ENCODE results near the gene MARCOL. TPM values are rescaled to one million over a fixed set of nuclear protein-coding genes. Genes with fewer than 3 reads are reported as not detected.
A peak's percentile ranks its signal among the peaks of the same experiment; 100 is the strongest.

The MARCOL gene
- total RNA-seq: not detected
- long read RNA-seq: 0 reads

GRCh38 chr5:148238418-148238794, at the start of gene MARCOL:
Gene MARCOL (plus strand): TSS chr5:148238525. CDS start chr5:148238598, 73 bp downstream.
- H3K4me1 ChIP-seq: no peaks in the 10 kb centered on the region
- ATAC-seq (no peak), DNase-seq (no peak)

GRCh38 chr5:148191010-148191409, 47.3 kb upstream of the MARCOL start:
- H3K27me3 ChIP-seq: no peaks in the 10 kb centered on the region
- H3K36me3 ChIP-seq: no peaks in the 10 kb centered on the region
- intact Hi-C loops (cut with DNase I): no loop called here
- no peaks in the 10 kb centered on the region for H3K4me1 ChIP-seq
- no peak for TF ChIP-seq CTCF (IDR thresholded peaks at IDR 0.05)
- no peak overlapping the region for H3K27ac ChIP-seq
- no peak overlapping the region for H3K4me3 ChIP-seq
- H3K9me3 ChIP-seq: no peaks in the 10 kb centered on the region
- DNase-seq (no peak), ATAC-seq (no peak)

More at GRCh38 chr5:148238418-148238794, at the start of gene MARCOL:
- intact Hi-C loops (cut with DNase I): no loop called here
- Histone ChIP-seq H3K9me3 (no peaks in the 10 kb centered on the region), H3K27ac (no peak within 1 kb of the TSS), H3K27me3 (no peaks in the 10 kb centered on the region), H3K4me3 (no peak within 1 kb of the TSS), H3K36me3 (no peaks in the 10 kb centered on the region)
- no peak for TF ChIP-seq CTCF (IDR thresholded peaks at IDR 0.05)

GRCh38 chr5:148193202-148193601, 45.1 kb upstream of the MARCOL start:
- intact Hi-C loops (cut with DNase I): no loop called here
- H3K27me3 ChIP-seq: no peaks in the 10 kb centered on the region

GRCh38 chr5:148201151-148201550, 37.2 kb upstream of the MARCOL start:
- DNase-seq (no peak), ATAC-seq (peak; percentile 28)
- no peaks in the 10 kb centered on the region for H3K27me3 ChIP-seq
- intact Hi-C loops (cut with DNase I): no loop called here
- no peak for TF ChIP-seq CTCF (IDR thresholded peaks at IDR 0.05)
- no peaks in the 10 kb centered on the region for H3K36me3 ChIP-seq
- H3K4me1 ChIP-seq: no peaks in the 10 kb centered on the region
- H3K27ac ChIP-seq: no peak overlapping the region
- H3K9me3 ChIP-seq: no peaks in the 10 kb centered on the region
- no peak overlapping the region for H3K4me3 ChIP-seq

More at GRCh38 chr5:148193202-148193601, 45.1 kb upstream of the MARCOL start:
- ATAC-seq: no peak
- no peaks in the 10 kb centered on the region for H3K4me1 ChIP-seq
- no peak overlapping the region for H3K27ac ChIP-seq
- no peaks in the 10 kb centered on the region for H3K36me3 ChIP-seq
- no peak overlapping the region for H3K4me3 ChIP-seq
- DNase-seq: no peak
- no peak for TF ChIP-seq CTCF (IDR thresholded peaks at IDR 0.05)
- no peaks in the 10 kb centered on the region for H3K9me3 ChIP-seq

GRCh38 chr5:148202531-148203203, 35.7 kb upstream of the MARCOL start, which contains the start of gene SPINK6:
Gene SPINK6 (plus strand): TSS chr5:148203042. CDS start chr5:148203097, 55 bp downstream.
- H3K9me3 ChIP-seq: no peaks in the 10 kb centered on the region
- H3K27ac ChIP-seq: no peak within 1 kb of the TSS
- ATAC-seq (no peak), DNase-seq (no peak)
- no peaks in the 10 kb centered on the region for H3K36me3 ChIP-seq
- TF ChIP-seq CTCF (IDR thresholded peaks at IDR 0.05): no peak
- H3K27me3 ChIP-seq: no peaks in the 10 kb centered on the region
- no peaks in the 10 kb centered on the region for H3K4me1 ChIP-seq
- H3K4me3 ChIP-seq: no peak within 1 kb of the TSS
- intact Hi-C loops (cut with DNase I): no loop called here
